OCI-LY1 (cell line): Measurements from ENCODE around the gene SEMA6C.

Experiments used
- CTCF ChIP-seq: fragments of 200-600 bp; sonication (generic), shearing (Covaris generic); IDR thresholded peaks from 2 replicates; pipeline ENCODE4 v1.5.1; 2017; ENCODE audit warnings: mild to moderate bottlenecking, antibody characterized with exemption, low read length, moderate library complexity, mixed read lengths
- EZH2 ChIP-seq: fragments of 200-600 bp; sonication (generic), shearing (Covaris generic); IDR thresholded peaks from 2 replicates; pipeline ENCODE4 v1.8.0; 2017; ENCODE audit warnings: borderline replicate concordance, mixed run types, mild to moderate bottlenecking, antibody characterized with exemption, low read length, moderate library complexity, mixed read lengths

GRCh38 chr1:151175041-151175741 lies 28.8 kb upstream of the SEMA6C start:
- TF ChIP-seq CTCF (no peak), EZH2 (no peak)
